Activated T-helper 9 cell treated with anti-CD3 and anti-CD28 coated beads, Interleukin-2, amount 50 U/mL, for 16 hours (primary cell): ENCODE data around the gene PALD1.
"Not testable (repeated sequence)": the region's sequence is repeated elsewhere in the genome, so short reads cannot be mapped to it uniquely, and the experiment has no call there.

Experiments used
- DNase-seq: peaks from one replicate; pipeline ENCODE4 v3.0.0-alpha.2; 2020; ENCODE audit warnings: low read depth

Gene PALD1

DNA sequence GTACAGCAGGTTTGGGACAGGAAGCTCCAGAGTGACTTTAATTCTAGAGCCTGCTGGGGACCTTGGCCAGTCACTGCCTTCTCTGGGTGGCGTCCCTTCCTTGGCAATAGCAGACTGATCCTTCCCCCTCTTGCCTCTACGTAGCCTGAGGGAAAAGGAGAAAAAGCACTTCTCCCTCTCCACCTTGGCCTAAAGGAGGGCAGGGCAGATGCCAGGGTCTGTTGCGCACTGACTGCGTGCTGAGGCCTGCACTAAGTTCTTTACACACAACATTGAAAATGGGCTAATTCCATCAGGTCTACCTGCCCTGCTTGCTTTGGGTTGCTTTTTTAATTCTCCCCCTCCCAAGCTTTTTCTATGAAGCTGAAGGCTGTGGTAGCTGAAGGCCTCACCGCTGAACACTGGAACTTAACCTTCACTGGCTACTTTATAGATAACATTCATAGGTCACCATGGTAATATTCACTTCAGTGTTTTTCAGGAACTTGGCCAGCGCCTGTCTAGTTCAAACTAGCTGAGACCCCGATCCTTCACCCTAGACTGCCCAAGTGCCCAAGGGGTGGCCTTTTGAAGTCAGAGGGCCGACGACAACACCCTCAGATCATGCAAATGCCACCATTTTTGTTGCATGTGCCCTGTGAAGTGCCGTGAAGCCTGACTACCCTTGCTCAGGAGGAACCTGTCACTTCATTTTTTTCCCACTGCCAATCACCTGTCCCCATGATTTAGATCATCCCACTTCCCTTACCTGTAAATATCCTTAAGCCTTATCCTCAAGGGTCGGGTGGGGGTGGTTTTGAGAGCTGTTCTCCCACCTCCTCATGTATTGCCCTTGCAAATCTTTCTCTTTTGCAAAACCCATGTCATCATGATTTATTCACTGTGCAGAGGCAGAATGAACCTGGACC, 95.3 kb downstream of the PALD1 start:
- DNase-seq, result no peak

- DNase-seq, result no peak
Measured at GRCh38 chr10:70575486-70575873, 96.9 kb downstream of the PALD1 start.

GRCh38 chr10:70575874-70576802, 97.6 kb downstream of the PALD1 start:
- DNase-seq, result no peak

- no peak for DNase-seq
Measured at GRCh38 chr10:70576803-70577517, 98.4 kb downstream of the PALD1 start.

DNA sequence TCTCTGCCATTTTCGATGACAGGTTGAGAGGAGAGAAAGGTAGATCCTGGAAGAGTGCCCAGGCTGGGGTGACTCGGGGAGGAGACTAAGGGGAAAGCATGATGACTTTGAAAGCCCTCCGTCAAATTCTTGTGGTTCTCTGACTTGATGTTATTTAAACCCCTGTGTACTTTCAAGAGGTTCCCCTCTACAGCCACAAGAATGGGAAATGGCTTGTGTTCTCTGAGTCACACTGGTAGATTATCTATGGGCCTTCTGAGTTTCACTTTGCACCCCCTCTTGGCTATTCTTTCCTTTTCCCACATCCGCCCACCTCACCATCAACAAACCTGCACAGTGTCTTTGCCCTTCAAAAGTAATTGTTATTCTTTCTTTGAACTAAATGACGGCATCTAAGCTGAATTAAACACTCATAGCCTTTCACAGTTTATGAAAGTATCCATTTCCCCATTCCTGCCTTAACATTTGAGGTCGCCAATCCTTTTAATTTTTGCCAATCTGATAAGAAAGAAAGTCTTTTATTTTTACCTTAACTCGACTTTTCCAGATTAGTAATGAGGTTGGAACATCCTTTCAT, 99.9 kb downstream of the PALD1 start:
- DNase-seq, result peak; percentile 28

DNA sequence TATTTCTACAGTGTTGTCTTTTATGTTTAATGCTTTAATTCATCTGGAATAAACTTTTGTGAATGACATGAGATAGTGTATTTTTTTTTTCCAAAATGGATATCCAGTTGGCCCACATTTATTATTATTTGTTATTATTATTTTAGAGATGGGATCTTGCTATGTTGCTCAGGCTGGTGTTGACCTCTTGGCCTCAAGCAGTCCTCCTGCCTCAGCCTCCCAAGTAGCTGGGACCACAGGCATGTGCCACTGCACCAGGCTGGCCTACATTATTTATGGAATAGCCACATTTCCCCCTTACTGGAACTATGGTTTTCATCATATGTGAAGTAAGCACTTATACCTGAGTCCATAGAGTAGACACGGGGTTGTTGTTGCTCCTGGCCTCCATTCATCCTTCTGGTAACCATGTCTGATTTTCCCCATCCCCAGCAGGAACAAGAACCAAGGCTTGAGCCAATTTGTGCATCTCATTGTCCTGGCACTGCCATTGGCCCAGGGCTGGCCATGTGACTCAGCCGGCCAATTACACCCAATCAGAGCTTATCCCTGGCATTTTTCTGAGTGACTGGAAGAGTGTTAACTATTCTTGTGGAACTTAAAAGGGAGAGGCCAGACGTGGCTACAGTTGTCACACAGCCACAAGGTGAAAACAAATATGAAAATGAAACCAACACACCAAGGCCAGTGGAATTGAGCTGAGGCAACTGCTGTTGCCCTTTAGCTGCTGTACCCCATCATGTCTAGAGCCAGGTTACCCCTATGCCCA, 100.9 kb downstream of the PALD1 start:
- no peak for DNase-seq

- DNase-seq, result not testable (repeated sequence)
Measured at GRCh38 chr10:70581176-70581575, 102.6 kb downstream of the PALD1 start.

- DNase-seq, result no peak
Measured at GRCh38 chr10:70582793-70583668, 104.5 kb downstream of the PALD1 start.

GRCh38 chr10:70583669-70584037, 105.1 kb downstream of the PALD1 start:
- no peak for DNase-seq

GRCh38 chr10:70584366-70584765, 105.8 kb downstream of the PALD1 start:
- no peak for DNase-seq

DNA sequence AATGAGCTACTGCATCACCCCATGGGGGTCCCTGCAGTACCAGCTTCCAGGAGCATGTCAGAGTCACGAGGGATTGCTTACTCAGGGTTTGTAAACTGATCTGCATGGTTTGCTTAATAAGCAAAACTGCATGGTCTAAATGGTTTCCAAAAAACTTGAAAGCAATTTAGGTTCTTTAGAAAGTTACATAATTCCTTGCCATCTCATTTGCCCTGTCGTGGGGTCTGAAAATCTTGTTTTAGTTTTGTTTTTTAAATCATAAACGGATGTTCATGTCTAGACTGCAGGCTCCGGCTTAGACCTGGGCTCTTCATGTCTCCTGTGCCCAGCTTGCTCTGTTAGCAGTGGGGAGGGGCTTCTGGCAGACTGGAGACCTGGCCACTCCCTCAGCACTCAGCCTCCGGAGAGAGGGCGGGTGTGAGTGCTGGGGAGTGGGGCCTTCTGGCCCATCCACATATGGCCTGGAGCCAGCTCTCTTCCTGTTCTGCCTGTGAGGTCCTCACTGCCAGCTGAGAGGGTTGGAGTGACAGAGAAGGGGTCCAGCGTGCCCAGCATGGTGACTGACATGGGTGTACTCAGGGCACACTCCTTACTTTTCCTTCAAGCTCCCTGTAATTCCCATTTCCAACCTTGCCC, 106.5 kb downstream of the PALD1 start:
- DNase-seq, result no peak

DNA sequence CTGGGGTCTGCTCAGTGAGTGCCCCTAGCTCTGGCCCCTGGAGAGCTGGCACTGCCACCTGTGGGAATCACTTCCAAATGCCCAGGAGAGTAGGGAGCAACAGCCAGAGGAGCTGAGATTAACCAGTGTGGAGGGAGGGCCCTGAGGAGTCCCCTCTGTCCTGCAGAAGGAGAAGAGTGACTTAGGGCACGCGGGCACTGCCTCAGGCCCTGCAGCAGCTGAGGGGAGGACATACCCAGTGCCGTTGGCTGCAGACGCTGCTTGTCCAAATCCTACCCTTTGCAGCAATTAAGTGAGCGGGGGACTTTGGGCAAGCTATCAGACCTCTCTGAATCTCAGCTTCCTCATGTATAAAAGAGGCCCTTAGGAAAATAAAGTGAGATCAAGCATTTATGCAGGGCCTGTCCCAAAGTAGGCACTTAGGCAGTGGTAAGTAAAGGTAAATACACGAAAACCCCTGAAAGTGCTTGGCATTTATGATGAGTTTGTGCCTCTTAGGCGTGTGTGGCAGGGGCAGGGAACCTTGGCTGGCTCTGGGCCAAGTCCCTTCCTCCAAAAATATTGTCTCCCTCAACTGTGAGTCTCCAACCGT, 107.1 kb downstream of the PALD1 start:
- no peak for DNase-seq

DNA sequence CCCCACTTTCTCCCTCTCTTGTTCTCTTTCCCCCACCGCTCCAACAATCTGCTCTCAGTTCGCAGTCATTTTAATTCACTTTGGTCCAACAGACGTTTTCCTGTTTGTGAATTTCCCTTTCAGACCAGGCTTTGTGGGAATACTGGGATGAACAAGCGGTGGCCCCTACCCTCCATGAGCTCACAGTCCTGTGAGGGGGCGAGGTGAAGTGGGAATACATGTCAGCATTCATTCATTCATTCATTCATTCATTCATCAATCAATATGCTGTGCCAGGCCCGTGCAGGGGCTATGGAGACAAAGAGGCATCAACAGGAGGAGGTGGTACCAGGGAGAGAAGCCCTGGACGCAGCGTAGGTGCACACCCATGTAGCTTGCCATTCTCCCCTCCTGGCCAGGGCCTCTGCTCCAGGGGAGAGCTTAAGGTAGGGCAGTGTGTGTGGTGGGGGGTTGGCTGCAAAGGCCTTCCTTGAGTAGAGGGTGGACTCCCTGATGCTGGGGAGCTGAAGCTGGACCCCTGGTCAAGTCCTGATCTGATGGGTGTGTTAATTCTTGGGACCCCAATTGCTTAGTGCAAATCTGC, 107.9 kb downstream of the PALD1 start:
- no peak for DNase-seq

- DNase-seq, result no peak
Measured at GRCh38 chr10:70587045-70587658, 108.6 kb downstream of the PALD1 start.

GRCh38 chr10:70588255-70588654, 109.7 kb downstream of the PALD1 start:
- no peak for DNase-seq

- no peak for DNase-seq
Measured at GRCh38 chr10:70588859-70589570, 110.4 kb downstream of the PALD1 start.

DNA sequence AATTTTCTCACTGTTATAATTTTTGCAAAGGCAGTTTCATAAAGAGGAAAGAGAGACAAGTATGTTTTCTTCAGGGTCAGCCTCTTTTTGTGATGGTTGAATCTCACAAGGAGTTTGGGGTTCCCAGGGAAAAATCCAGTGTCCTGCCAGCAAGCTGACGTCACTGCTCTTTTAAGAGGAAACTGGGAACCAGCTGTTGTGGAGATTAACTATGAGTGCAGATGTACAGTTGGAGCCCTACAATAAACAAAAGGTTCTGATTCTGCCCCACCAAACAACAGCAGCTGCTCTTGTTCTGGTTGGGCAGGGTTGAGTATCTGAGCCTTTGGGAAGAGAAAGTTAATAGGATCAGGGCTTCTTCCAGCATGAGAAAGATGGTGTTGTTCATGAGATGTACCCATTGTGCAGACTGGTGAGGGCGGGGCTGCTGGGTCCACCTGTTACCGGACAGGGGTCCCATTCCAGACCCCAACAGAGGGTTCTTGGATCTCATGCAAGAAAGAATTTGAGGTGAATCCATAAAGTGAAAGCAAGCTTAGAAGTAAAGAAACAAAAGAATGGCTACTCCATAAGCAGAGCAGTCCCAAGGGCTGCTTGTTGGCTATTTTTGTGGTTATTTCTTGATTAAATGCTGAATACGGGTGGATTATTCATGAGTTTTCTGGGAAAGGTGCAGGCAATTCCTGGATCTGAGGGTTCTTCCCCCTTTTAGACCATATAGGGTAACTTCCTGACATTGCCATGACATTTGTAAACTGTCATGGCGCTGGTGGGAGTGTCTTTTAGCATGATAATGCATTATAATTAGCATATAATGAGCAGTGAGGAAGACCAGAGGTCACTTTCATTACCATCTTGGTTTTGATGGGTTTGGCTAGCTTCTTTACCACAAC, 111.4 kb downstream of the PALD1 start:
- no peak for DNase-seq
